Left forelimb (tissue), 1 donor: ENCODE data around the gene EHMT2.
"Not testable (repeated sequence)": the region's sequence is repeated elsewhere in the genome, so short reads cannot be mapped to it uniquely, and the experiment has no call there.

Experiments
- DNase-seq: peaks from one replicate; pipeline ENCODE4 v3.0.0-alpha.2; 2018; ENCODE audit warnings: low spot score

Gene EHMT2

GRCh38 chr6:31838114-31838553, 59.4 kb downstream of the EHMT2 start:
- not testable (repeated sequence) for DNase-seq

DNA sequence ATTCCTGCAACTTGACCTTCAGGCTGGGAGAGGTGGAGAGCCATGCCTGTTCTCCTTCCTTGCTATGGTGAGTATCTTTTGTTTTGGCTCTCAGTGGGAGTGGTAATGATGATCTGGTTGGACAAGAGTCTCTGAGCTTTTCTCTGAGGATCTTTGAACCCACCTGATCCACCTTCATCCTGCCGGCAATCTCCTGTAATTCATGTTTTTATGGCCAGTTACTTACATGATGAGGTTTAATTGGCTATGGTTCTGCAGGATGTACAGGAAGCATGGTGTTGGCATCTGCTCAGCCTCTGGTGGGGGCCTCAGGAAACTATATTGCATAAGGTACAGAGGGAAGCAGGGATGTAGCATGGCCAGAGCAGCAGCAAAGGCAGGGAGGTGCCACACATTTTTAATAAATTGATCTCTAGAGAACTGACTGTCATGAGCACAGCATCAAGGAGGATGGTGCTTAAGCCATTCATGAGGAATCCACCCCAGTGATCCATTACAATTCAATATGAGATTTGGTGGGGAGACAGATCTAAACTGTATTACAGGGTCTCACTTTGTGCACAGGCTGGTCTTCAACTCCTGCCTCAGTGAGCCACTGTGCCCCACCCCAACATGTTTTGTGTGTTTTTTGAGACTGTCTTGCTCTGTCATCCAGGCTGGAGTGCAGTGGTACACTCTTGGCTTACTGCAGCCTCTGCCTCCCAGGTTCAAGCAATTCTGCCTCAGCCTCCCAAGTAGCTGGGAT, 60.0 kb downstream of the EHMT2 start:
- DNase-seq = no peak

DNA sequence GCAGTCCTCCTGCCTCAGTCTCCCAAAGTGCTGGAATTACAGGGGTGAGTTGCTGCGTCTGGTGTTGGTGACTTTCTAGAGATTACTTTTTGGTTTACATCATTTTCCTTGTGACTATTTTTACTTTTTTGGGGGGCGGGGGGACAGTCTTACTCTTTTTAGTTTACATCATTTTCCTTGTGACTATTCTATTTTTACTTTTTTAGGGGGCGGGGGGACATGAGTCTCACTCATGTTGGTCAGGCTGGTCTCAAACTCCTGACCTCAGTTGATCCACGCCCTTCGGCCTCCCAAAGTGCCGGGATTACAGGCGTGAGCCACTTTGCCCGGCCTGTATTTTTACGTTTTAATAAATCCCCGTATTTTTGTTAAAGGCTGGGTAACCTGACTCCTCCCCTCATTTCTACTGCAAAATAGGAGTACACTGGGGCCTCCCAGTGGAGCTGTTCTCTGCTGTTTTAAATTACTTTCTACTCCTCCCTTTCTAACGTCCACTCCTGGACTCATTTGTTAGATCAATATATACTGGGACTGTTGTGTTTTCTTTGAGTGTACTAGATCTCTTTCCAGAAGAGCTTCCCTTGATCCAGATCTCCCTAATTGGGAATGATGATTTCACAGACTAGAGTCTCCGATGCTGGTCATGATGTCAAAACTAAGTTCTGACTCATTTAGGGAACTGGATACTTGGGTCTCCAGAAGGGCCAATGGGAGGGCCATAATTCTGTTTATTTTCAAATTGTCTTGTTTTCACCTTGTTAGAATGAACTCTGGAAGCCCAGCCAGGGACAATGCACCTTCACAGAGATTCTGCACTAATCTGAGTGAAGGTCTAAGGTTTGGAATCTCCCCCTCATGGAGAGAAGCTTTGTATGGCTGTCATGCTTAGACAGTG, 60.8 kb downstream of the EHMT2 start:
- no peak for DNase-seq

- DNase-seq = no peak
Observed at GRCh38 chr6:31836047-31836473, 61.4 kb downstream of the EHMT2 start.

- DNase-seq = peak; percentile 91
Observed at GRCh38 chr6:31834367-31835250, 62.9 kb downstream of the EHMT2 start.

GRCh38 chr6:31831350-31832215, 65.9 kb downstream of the EHMT2 start:
- no peak for DNase-seq

- no peak for DNase-seq
Observed at GRCh38 chr6:31830886-31831335, 66.6 kb downstream of the EHMT2 start.
